Ovary (tissue), 9 donors: ENCODE results near the gene CC2D1A. TPM values are rescaled to one million over a fixed set of nuclear protein-coding genes. Genes with fewer than 3 reads are reported as not detected.

Source experiments
- DNase-seq, 5 donors: peaks; one replicate each; pipeline ENCODE4 v3.0.0-alpha.2; 2019 to 2020
- H3K27ac ChIP-seq, 2 donors: fragments of 200-600 bp; one replicate each; pipeline versions ENCODE4 v1.5.1 to v1.8.0; 2019 to 2022
- H3K27me3 ChIP-seq: fragments of 200-600 bp; one replicate; pipeline ENCODE4 v1.8.0; 2022
- H3K36me3 ChIP-seq: fragments of 200-600 bp; sonication (generic); one replicate; pipeline ENCODE4 v1.5.1; 2019
- H3K4me1 ChIP-seq: one replicate; pipeline ENCODE4 v1.8.1; 2013; ENCODE audit warnings: mild to moderate bottlenecking, moderate library complexity; ENCODE audit not compliant: insufficient read depth
- H3K4me3 ChIP-seq: fragments of 200-600 bp; sonication (generic); one replicate; pipeline ENCODE4 v1.5.1; 2017
- H3K9me3 ChIP-seq, 2 donors: fragments of 200-600 bp in 1 of 2; sonication (generic) in 1 of 2; one replicate each; pipeline versions ENCODE4 v1.5.1 to v1.8.1; 2013 to 2019; ENCODE audit warnings: mild to moderate bottlenecking in 1 of 2, moderate library complexity in 1 of 2
- EP300 ChIP-seq: sonication (generic); formaldehyde crosslinking; IDR thresholded peaks from one replicate; pipeline ENCODE4 v1.6.1; 2017; ENCODE audit warnings: antibody characterized with exemption
- POLR2A ChIP-seq: fragments of 450-650 bp; IDR thresholded peaks from one replicate; pipeline ENCODE4 v1.6.1; 2017; ENCODE audit warnings: antibody characterized with exemption, mild to moderate bottlenecking, moderate library complexity
- WGBS, 3 donors: extraction: QIAGEN DNeasy Blood & Tissue Kit in 1 of 3; methylation state at CpG; one replicate each; pipeline versions ENCODE4 v1.1.5 to v1.1.7; 2013 to 2017; 5-methylcytosine and 5-hydroxymethylcytosine counted together
- intact Hi-C, 4 donors: fragments of 100-400 bp; cut with DNase I; formaldehyde crosslinking; loops; one replicate each; pipeline versions ENCODE4 v1.11.0 to v1.15.1; 2022 to 2023
- polyA plus RNA-seq, 2 donors: library from polyadenylated mRNA; stranded (reverse); fragments of 200-250 nt in 1 of 2; fragments of 350-450 nt in 1 of 2; fragmentation: Illumina TruSeq in 1 of 2; extraction: RNeasy Lipid Tissue Mini Kit (QIAGEN cat#74804) in 1 of 2; gene quantifications; one replicate each; pipeline ENCODE4 v1.2.3, GENCODE V29; 2013 to 2014
- total RNA-seq, 7 donors: library from RNA; depleted of rRNA in 2 of 7; stranded (reverse); fragments of >200 nt in 2 of 7; fragmentation: NEBNext Ultra II Directional in 3 of 7; extraction: Animal tissue kit (Norgen Biotek cat#: 25700) in 3 of 7; gene quantifications; one replicate each; pipeline versions ENCODE4 v1.1.0 to v1.2.4, GENCODE V29; 2016 to 2023
- TF ChIP-seq, protein P1 (sequence below), 3 donors: fragments of 450-650 bp in 2 of 3; fragments of 200-600 bp in 1 of 3; IDR thresholded peaks; one replicate each; pipeline versions ENCODE4 v1.5.1 to v1.8.0; 2016 to 2022; ENCODE audit warnings: antibody characterized with exemption in 3 of 3, mild to moderate bottlenecking in 1 of 3
- donor health status: DM: no; HTN: no; CAD: no; lungs with moderate emphysema.
- donor health status: DM: no; HTN: no; CAD: no.
- donor health status: Bipolar disorder and iron deficiency.
- donor health status: DM: yes; HTN: yes; CAD: no.
- donor health status: DM: no; HTN: no; CAD: no.
- donor health status: DM: yes; HTN: yes; CAD: no.

The CC2D1A gene
- total and polyA plus RNA-seq, 9 donors, result 13.1 to 38.1 (median 29.6) TPM

- 6 to 14% (median 6%) methylated on average over 18 to 29 of the region's 29 CpGs for WGBS, 3 donors
- H3K36me3 ChIP-seq, result no peaks in the 10 kb centered on the region
- no peak overlapping the region for H3K27ac ChIP-seq
- H3K4me1 ChIP-seq, result peaks cover 6% of the 10 kb centered on the region
- H3K27me3 ChIP-seq, result no peaks in the 10 kb centered on the region
- intact Hi-C loops, result no loop called here
- no peak for TF ChIP-seq POLR2A
- no peak for TF ChIP-seq EP300
- TF ChIP-seq, protein P1, sequence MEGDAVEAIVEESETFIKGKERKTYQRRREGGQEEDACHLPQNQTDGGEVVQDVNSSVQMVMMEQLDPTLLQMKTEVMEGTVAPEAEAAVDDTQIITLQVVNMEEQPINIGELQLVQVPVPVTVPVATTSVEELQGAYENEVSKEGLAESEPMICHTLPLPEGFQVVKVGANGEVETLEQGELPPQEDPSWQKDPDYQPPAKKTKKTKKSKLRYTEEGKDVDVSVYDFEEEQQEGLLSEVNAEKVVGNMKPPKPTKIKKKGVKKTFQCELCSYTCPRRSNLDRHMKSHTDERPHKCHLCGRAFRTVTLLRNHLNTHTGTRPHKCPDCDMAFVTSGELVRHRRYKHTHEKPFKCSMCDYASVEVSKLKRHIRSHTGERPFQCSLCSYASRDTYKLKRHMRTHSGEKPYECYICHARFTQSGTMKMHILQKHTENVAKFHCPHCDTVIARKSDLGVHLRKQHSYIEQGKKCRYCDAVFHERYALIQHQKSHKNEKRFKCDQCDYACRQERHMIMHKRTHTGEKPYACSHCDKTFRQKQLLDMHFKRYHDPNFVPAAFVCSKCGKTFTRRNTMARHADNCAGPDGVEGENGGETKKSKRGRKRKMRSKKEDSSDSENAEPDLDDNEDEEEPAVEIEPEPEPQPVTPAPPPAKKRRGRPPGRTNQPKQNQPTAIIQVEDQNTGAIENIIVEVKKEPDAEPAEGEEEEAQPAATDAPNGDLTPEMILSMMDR (IDR thresholded peaks at IDR 0.05), result no peak
- DNase-seq, result peak in 1 of 5 donors; percentile 54
- H3K4me3 ChIP-seq, result no peak overlapping the region
- H3K9me3 ChIP-seq, result no peaks in the 10 kb centered on the region
Measured at GRCh38 chr19:13937479-13938300, 31.7 kb downstream of the CC2D1A start.

DNA sequence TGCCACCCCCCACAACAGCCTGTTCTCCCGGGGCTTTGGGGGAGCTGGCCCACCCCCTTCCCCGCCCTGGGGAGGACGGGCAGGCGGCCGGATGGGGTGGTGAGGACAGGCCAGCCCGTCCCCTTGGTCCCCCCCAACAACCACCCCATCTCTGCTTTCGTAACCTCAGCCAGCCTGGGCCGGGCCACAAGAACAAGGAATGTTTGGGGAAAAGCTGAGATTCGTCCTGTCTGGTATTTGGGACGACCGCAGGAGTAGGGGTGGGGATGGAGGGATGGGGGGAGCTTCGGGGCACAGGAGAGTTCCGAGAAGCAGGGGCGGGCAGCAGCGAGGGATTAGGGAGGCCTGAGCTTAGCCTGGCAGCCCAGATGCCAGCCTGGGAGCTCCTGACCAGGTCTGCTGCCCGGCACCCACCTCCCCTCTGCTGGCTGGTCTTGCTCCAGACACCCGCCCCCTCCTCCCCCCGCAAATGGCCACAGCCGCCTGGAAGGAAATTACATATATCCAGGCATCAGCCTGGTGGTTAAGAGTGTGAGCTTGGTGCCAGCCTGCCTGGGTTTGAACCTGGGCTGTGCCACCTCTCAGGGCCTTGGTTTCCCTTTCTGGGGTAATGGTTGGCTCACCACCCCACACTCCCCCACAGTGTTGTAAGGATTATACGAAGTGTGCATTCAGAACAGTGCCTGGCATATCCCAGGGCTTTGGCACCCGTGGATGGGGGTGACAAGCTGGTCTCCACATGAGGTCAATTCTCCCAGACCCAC lies 32.5 kb downstream of the CC2D1A start, which contains the start of gene PODNL1:
TSS of gene PODNL1 (minus strand) at position 117 of the 764 bp plus-strand sequence. CDS start 236 bp downstream, outside the sequence.
- H3K36me3 ChIP-seq, result no peaks in the 10 kb centered on the region
- no peak for TF ChIP-seq POLR2A
- no peak for TF ChIP-seq EP300
- TF ChIP-seq, protein P1 (IDR thresholded peaks at IDR 0.05), result no peak
- 3 to 9% (median 5%) methylated on average over 20 to 21 of the region's 21 CpGs for WGBS, 3 donors
- no peak within 1 kb of the TSS for H3K27ac ChIP-seq
- peaks cover 6% of the 10 kb centered on the region for H3K4me1 ChIP-seq
- no peaks in the 10 kb centered on the region for H3K27me3 ChIP-seq
- H3K4me3 ChIP-seq, result no peak within 1 kb of the TSS
- intact Hi-C loops, result no loop called here
- peak in 3 of 5 donors; percentile 39 to 67 (median 42) for DNase-seq
- H3K9me3 ChIP-seq, result no peaks in the 10 kb centered on the region

DNA sequence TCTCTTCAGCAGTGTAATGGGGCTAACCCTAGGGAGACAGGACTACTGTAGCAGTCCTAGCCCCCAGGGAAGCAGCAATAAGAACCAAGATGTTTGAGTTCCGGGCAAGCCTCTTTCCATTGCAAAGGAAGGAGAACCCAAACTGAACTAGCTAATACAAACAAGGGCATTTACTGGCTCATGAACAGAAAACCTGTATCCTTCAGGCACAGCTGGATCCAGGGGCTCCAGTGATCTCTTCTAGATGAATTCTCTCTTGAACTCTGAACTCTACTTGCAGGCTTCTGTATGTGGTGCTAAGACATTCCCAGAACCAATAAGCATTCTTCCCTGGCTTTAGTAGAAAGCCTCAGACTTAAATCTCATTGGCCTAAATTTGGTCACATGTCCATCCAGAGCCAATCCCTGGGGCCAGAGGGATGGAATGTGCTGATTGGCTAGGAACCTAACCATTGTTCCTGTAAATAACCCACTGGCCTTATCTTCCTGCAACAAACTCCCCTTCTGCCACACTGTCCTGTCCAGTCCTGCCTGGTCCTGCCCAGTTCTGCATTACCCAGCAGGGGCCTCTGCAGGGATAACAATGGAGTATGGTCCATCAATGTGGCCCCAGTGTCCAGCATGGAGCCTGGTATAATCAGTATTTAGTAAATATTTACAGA lies 36.2 kb downstream of the CC2D1A start:
- Histone ChIP-seq H3K27ac (no peak overlapping the region), H3K36me3 (no peaks in the 10 kb centered on the region), H3K4me3 (no peak overlapping the region), H3K4me1 (peaks cover 6% of the 10 kb centered on the region), H3K9me3 (no peaks in the 10 kb centered on the region), H3K27me3 (no peaks in the 10 kb centered on the region)
- WGBS, 3 donors, result 90 to 100% (median 97%) methylated on average over 1 of the region's 1 CpG
- TF ChIP-seq, protein P1 (IDR thresholded peaks at IDR 0.05), result no peak
- TF ChIP-seq EP300 (no peak), POLR2A (no peak)
- intact Hi-C loops, result no loop called here
- no peak for DNase-seq

DNA sequence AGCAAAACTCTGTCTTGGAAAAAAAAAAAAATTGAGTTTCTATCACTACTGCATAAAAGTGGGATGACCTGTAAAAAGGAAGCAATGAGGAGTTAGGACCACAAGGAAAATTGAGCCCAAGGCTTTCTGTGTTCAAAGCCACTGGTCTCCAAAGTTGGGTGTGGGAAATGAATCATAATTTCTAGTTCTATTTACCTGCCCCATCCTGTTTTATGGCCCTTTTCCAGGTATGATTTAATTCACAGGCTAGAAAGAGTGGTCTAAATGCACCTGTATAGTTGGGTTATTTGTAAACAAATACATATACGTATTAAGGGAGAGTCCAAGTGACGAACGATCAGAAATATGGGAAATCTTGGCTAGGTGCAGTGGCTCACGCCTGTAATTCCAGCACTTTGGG lies 40.4 kb downstream of the CC2D1A start:
- TF ChIP-seq EP300 (no peak), POLR2A (no peak)
- TF ChIP-seq, protein P1 (IDR thresholded peaks at IDR 0.05), result no peak
- Histone ChIP-seq H3K4me1 (no peaks in the 10 kb centered on the region), H3K9me3 (no peaks in the 10 kb centered on the region), H3K4me3 (no peak overlapping the region), H3K27ac (no peak overlapping the region), H3K36me3 (no peaks in the 10 kb centered on the region), H3K27me3 (no peaks in the 10 kb centered on the region)
- 81 to 87% (median 86%) methylated on average over 4 of the region's 4 CpGs for WGBS, 3 donors
- intact Hi-C loops, result no loop called here
- no peak for DNase-seq
